H9 (cell line): Measurements from ENCODE around the gene TMEM14C. TPM values are rescaled to one million over a fixed set of nuclear protein-coding genes. Genes with fewer than 3 reads are reported as not detected.

Experiments
- DNase-seq: peaks from one replicate; pipeline ENCODE4 v3.0.0-alpha.2; 2017
- H2AFZ ChIP-seq: one replicate; pipeline ENCODE4 v1.6.1; 2013; ENCODE audit warnings: mild to moderate bottlenecking, low read length, control low read depth, moderate library complexity
- H2AK5ac ChIP-seq: 2 replicates; pipeline ENCODE4 v1.6.1; 2013; ENCODE audit warnings: low read length, control low read depth, mixed read lengths; ENCODE audit not compliant: insufficient read length
- H2BK120ac ChIP-seq: one replicate; pipeline ENCODE4 v1.6.1; 2013; ENCODE audit warnings: low read depth, mild to moderate bottlenecking, low read length, control low read depth, inconsistent platforms; ENCODE audit not compliant: poor library complexity, severe bottlenecking
- H2BK12ac ChIP-seq: 2 replicates; pipeline ENCODE4 v1.6.1; 2013; ENCODE audit warnings: low read length, control low read depth, mixed read lengths, low read depth; ENCODE audit not compliant: insufficient read length
- H2BK15ac ChIP-seq: 2 replicates; pipeline ENCODE4 v1.6.1; 2013; ENCODE audit warnings: low read depth, low read length, control low read depth
- H2BK20ac ChIP-seq: one replicate; pipeline ENCODE4 v1.6.1; 2013; ENCODE audit warnings: low read depth, mild to moderate bottlenecking, low read length, control low read depth, inconsistent platforms; ENCODE audit not compliant: poor library complexity, severe bottlenecking
- H2BK5ac ChIP-seq: 2 replicates; pipeline ENCODE4 v1.6.1; 2013; ENCODE audit warnings: low read length, control low read depth, mixed read lengths; ENCODE audit not compliant: insufficient read length
- H3K14ac ChIP-seq: 2 replicates; pipeline ENCODE4 v1.6.1; 2013; ENCODE audit warnings: low read length, control low read depth; ENCODE audit not compliant: insufficient read depth
- H3K18ac ChIP-seq: 2 replicates; pipeline ENCODE4 v1.6.1; 2013; ENCODE audit warnings: low read depth, mild to moderate bottlenecking, mixed read lengths, low read length, control low read depth; ENCODE audit not compliant: insufficient read length
- H3K23ac ChIP-seq: 2 replicates; pipeline ENCODE4 v1.6.1; 2013; ENCODE audit warnings: low read length, control low read depth, mixed read lengths, low read depth; ENCODE audit not compliant: insufficient read length
- H3K23me2 ChIP-seq: 2 replicates; pipeline ENCODE4 v1.6.1; 2013; ENCODE audit warnings: low read depth, mild to moderate bottlenecking, mixed read lengths, low read length, control low read depth; ENCODE audit not compliant: insufficient read length, poor library complexity, severe bottlenecking
- H3K27ac ChIP-seq: 2 replicates; pipeline ENCODE4 v1.5.1; 2013; ENCODE audit warnings: low read length, control low read depth, mixed read lengths, low read depth; ENCODE audit not compliant: insufficient read length
- H3K27me3 ChIP-seq: 2 replicates; pipeline ENCODE4 v1.6.1; 2013; ENCODE audit warnings: low read length, control low read depth, inconsistent platforms; ENCODE audit not compliant: insufficient read depth
- H3K4ac ChIP-seq: 2 replicates; pipeline ENCODE4 v1.6.1; 2013; ENCODE audit warnings: low read depth, mild to moderate bottlenecking, control low read depth, inconsistent platforms, low read length, moderate library complexity
- H3K4me1 ChIP-seq: 2 replicates; pipeline ENCODE4 v1.6.1; 2013; ENCODE audit warnings: low read length, control low read depth, inconsistent platforms; ENCODE audit not compliant: insufficient read depth
- H3K4me2 ChIP-seq: 2 replicates; pipeline ENCODE4 v1.6.1; 2013; ENCODE audit warnings: low read length, control low read depth, mixed read lengths; ENCODE audit not compliant: insufficient read length, insufficient read depth
- H3K56ac ChIP-seq: 2 replicates; pipeline ENCODE4 v1.6.1; 2013; ENCODE audit warnings: low read depth, mild to moderate bottlenecking, mixed read lengths, low read length, control low read depth; ENCODE audit not compliant: insufficient read length
- H3K79me1 ChIP-seq: 2 replicates; pipeline ENCODE4 v1.6.1; 2013; ENCODE audit warnings: low read depth, mild to moderate bottlenecking, moderate library complexity, low read length, control low read depth, inconsistent platforms; ENCODE audit not compliant: insufficient read depth, poor library complexity, severe bottlenecking
- H3K79me2 ChIP-seq: 2 replicates; pipeline ENCODE4 v1.6.1; 2013; ENCODE audit warnings: low read length, control low read depth, inconsistent platforms; ENCODE audit not compliant: insufficient read depth
- H3K9ac ChIP-seq: 2 replicates; pipeline ENCODE4 v1.6.1; 2013; ENCODE audit warnings: low read length, control low read depth, mixed read lengths; ENCODE audit not compliant: insufficient read length; ENCODE audit errors: extremely low read depth
- H3K9me3 ChIP-seq: one replicate; pipeline ENCODE4 v1.6.1; 2013; ENCODE audit warnings: low read depth, low read length, inconsistent platforms; ENCODE audit not compliant: control insufficient read depth
- H3T11ph ChIP-seq: one replicate; pipeline ENCODE4 v1.6.1; 2013; ENCODE audit warnings: mild to moderate bottlenecking, low read length, control low read depth, inconsistent platforms
- H4K20me1 ChIP-seq: one replicate; pipeline ENCODE4 v1.6.1; 2013; ENCODE audit not compliant: control insufficient read depth, insufficient read length, insufficient read depth
- H4K5ac ChIP-seq: 2 replicates; pipeline ENCODE4 v1.6.1; 2013; ENCODE audit warnings: low read depth, mild to moderate bottlenecking, mixed read lengths, low read length, control low read depth; ENCODE audit not compliant: insufficient read length
- H4K8ac ChIP-seq: replicated peaks from 2 replicates; pipeline ENCODE4 v1.6.1; 2013; ENCODE audit warnings: low read length, control low read depth, mixed read lengths, low read depth; ENCODE audit not compliant: insufficient read length
- H4K91ac ChIP-seq: 2 replicates; pipeline ENCODE4 v1.6.1; 2013; ENCODE audit warnings: low read depth, mild to moderate bottlenecking, moderate library complexity, mixed read lengths, low read length, control low read depth; ENCODE audit not compliant: insufficient read length
- H3K27ac Mint-ChIP-seq, 3 experiments: 2 replicates in 2 of 3; 3 replicates in 1 of 3; pipeline ENCODE4 v1.8.0; 2020 to 2021; ENCODE audit warnings: mixed read lengths in 3 of 3, mild to moderate bottlenecking in 1 of 3, moderate library complexity in 1 of 3
- H3K27me3 Mint-ChIP-seq: 2 replicates; pipeline ENCODE4 v1.8.0; 2021; ENCODE audit warnings: low read depth, mild to moderate bottlenecking, moderate library complexity, mixed read lengths
- H3K36me3 Mint-ChIP-seq, 3 experiments: 2 replicates in 2 of 3; 3 replicates in 1 of 3; pipeline ENCODE4 v1.8.0; 2020 to 2021; ENCODE audit warnings: low read depth in 3 of 3, mixed read lengths in 3 of 3; ENCODE audit not compliant: insufficient read depth in 1 of 3
- H3K4me1 Mint-ChIP-seq, 2 experiments: 2 replicates each; pipeline ENCODE4 v1.8.0; 2020; ENCODE audit warnings: mixed read lengths in 2 of 2
- H3K4me3 Mint-ChIP-seq, 2 experiments: 2 replicates in 1 of 2; 3 replicates in 1 of 2; pipeline ENCODE4 v1.8.0; 2020 to 2021; ENCODE audit warnings: mild to moderate bottlenecking in 2 of 2, mixed read lengths in 2 of 2, moderate library complexity in 1 of 2
- H3K9me3 Mint-ChIP-seq, 2 experiments: 2 replicates in 1 of 2; 3 replicates in 1 of 2; pipeline ENCODE4 v1.8.0; 2020; ENCODE audit warnings: mild to moderate bottlenecking in 2 of 2, mixed read lengths in 2 of 2, moderate library complexity in 1 of 2
- WGBS: extraction: QIAGEN DNeasy Blood & Tissue Kit; methylation state at CpG from one replicate; pipeline ENCODE4 v1.1.7; 2013; ENCODE audit warnings: missing lambda C conversion rate, low lambda C conversion rate, mixed read lengths; ENCODE audit not compliant: insufficient read length; ENCODE audit errors: extremely low coverage; 5-methylcytosine and 5-hydroxymethylcytosine counted together
- total RNA-seq: library from RNA; stranded (reverse); gene quantifications from 2 replicates; pipeline ENCODE4 v1.2.1, GENCODE V29; 2021
- TF ChIP-seq, protein P1 (sequence below): fragments of 200-600 bp; sonication (generic); conservative IDR thresholded peaks from 3 replicates; pipeline ENCODE4 v1.8.0; 2021; ENCODE audit warnings: antibody characterized with exemption, mild to moderate bottlenecking

Gene TMEM14C
- total RNA-seq, 1 experiment from 2014 or later: 94.4 TPM

DNA sequence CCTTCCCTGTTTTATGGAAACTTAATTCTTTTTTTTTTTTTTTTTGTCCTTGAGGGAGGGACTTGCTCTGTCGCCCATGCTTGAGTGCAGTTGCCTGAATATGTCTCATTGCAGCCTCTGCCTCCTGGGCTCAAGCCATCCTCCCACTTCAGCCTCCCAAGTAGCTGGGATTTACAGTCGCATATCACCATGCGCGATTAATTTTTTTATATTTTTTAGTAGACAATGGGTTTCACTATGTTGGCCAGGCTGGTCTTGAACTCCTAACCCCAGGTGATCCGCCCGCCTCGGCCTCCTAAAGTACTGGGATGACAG lies 654 bp downstream of the TMEM14C start:
- no peaks in the 10 kb centered on the region for H3K27me3 ChIP-seq
- H3K36me3 Mint-ChIP-seq: peaks cover 10 to 44% (median 38%) of the 10 kb centered on the region in 3 experiments
- H2BK120ac ChIP-seq: no peak overlapping the region
- TF ChIP-seq, protein P1, sequence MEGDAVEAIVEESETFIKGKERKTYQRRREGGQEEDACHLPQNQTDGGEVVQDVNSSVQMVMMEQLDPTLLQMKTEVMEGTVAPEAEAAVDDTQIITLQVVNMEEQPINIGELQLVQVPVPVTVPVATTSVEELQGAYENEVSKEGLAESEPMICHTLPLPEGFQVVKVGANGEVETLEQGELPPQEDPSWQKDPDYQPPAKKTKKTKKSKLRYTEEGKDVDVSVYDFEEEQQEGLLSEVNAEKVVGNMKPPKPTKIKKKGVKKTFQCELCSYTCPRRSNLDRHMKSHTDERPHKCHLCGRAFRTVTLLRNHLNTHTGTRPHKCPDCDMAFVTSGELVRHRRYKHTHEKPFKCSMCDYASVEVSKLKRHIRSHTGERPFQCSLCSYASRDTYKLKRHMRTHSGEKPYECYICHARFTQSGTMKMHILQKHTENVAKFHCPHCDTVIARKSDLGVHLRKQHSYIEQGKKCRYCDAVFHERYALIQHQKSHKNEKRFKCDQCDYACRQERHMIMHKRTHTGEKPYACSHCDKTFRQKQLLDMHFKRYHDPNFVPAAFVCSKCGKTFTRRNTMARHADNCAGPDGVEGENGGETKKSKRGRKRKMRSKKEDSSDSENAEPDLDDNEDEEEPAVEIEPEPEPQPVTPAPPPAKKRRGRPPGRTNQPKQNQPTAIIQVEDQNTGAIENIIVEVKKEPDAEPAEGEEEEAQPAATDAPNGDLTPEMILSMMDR: no peak
- H2BK20ac ChIP-seq: no peak overlapping the region
- no peak overlapping the region for H3K4ac ChIP-seq
- H3K18ac ChIP-seq: no peak overlapping the region
- H3K79me1 ChIP-seq: no peaks in the 10 kb centered on the region
- H2BK5ac ChIP-seq: no peak overlapping the region
- peak overlapping the region; percentile 95 for H3K9ac ChIP-seq
- no peak overlapping the region for H2AFZ ChIP-seq
- no peak overlapping the region for H2AK5ac ChIP-seq
- peaks cover 19 to 23% of the 10 kb centered on the region in 2 experiments for H3K4me1 Mint-ChIP-seq
- no peak overlapping the region for H2BK12ac ChIP-seq
- H3K27ac Mint-ChIP-seq: peak overlapping the region; percentile 98 to 99 (median 99)
- no peaks in the 10 kb centered on the region for H3K9me3 ChIP-seq
- H3K23ac ChIP-seq: no peak overlapping the region
- H3K27me3 Mint-ChIP-seq: no peaks in the 10 kb centered on the region; the same call in 1 of the 2 replicates
- DNase-seq: no peak
- H3K4me1 ChIP-seq: 0 out of 2 replicates have a peak, but pooled peaks cover 2% of the 10 kb centered on the region
- peak overlapping the region; percentile 82 for H3K27ac ChIP-seq
- peaks cover 3% of the 10 kb centered on the region in 2 experiments; a peak in 3 of 5 replicates for H3K9me3 Mint-ChIP-seq
- no peaks in the 10 kb centered on the region for H4K20me1 ChIP-seq
- no peak overlapping the region for H3K56ac ChIP-seq
- H4K91ac ChIP-seq: no peak overlapping the region
- H4K8ac ChIP-seq: no peak overlapping the region
- H3K4me2 ChIP-seq: peak overlapping the region; percentile 76
- H2BK15ac ChIP-seq: no peak overlapping the region
- H3K4me3 Mint-ChIP-seq: peak overlapping the region; percentile 90 to 96
- no CpG with 5 or more reads among the region's 7 CpGs for WGBS
- H3T11ph ChIP-seq: no peak overlapping the region
- H3K79me2 ChIP-seq: no peaks in the 10 kb centered on the region
- H3K23me2 ChIP-seq: peaks cover 9% of the 10 kb centered on the region
- H4K5ac ChIP-seq: no peak overlapping the region
- H3K14ac ChIP-seq: no peak overlapping the region
